B cell (primary cell): ENCODE measurements around the gene GFI1B.

Source experiments
- CTCF ChIP-seq: fragments of 200-600 bp; IDR thresholded peaks from one replicate; pipeline ENCODE4 v1.8.0; 2022; ENCODE audit warnings: antibody characterized with exemption, mild to moderate bottlenecking
- EZH2 ChIP-seq: IDR thresholded peaks from 2 replicates; pipeline ENCODE4 v1.6.1; 2012; ENCODE audit warnings: borderline replicate concordance, low read depth, mild to moderate bottlenecking, moderate library complexity, low read length; ENCODE audit not compliant: insufficient read depth, poor library complexity, severe bottlenecking

- no peak for TF ChIP-seq CTCF
- no peak for TF ChIP-seq EZH2
Observed at GRCh38 chr9:132955768-132956167, 22.7 kb upstream of the GFI1B start.
